Hypothalamus (tissue), 51 donors: Measurements from ENCODE around the gene GNG7.
"Not testable (repeated sequence)": the region's sequence is repeated elsewhere in the genome, so short reads cannot be mapped to it uniquely, and the experiment has no call there.

ENCODE experiments used
- DNase-seq, 51 donors: peaks; one replicate each; lab custom pipeline; 2025; lab: John Stamatoyannopoulos, UW

GNG7 gene

DNA sequence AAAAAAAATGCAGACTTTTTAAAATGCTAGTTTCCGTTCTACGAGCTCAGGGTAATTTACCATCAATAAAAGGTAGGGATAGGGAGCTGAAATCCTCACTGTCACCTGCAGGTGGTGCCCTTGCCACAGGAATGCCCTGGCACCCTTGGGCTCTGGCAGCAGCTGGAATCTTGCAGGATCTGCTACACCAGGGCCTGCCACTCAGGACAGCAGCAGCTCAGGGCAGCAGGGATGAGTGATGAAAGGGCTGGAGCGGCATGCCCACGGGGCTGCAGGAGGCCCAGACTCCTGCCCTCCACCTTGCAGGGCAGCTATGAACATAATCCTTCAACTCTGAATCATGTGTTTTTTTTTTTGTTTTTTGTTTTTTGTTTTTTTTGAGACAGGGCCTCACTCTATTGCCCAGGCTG lies 54.0 kb downstream of the GNG7 start:
- peak in 46 of 51 donors; percentile 11 to 84 (median 58) for DNase-seq

DNA sequence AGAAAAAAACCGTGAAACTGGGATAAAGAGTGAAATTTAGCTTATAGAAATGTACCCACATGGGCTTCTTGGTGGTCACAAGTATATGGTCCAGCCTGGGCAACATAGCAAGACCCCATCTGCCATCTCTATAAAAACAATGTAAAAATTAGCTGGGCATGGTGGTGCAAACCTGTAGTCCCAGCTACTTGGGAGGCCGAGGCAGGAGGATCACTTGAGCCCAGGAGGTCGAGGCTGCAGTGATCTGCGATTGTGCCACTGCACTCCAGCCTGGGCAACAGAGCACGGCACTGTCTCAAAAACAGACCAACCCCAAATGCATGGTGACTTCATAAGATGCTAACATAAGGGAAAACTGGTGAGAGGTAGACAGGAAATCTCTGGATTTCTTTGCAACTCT lies 54.4 kb downstream of the GNG7 start:
- DNase-seq = no peak

- no peak for DNase-seq
These were observed 55.5 kb downstream of the GNG7 start for GRCh38 chr19:2646866-2647535.

DNA sequence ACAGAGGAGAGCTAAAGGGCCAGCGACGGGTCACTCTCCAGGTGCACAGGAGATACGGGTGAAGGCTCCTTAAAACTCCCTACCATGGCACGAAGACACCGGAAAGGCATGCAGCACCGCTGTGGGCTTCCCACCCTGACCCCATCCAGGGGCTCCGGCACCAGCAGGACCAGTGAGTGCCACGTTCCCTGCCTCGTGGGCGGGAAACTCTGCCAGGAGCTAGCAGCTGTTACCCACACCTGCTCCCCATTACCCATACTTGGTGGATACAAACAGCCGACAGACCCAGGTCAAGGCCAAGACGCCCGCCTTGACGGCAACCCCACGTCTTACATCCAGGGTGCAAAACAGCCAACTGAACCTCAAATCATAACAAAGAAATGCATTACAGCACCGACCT lies 56.7 kb downstream of the GNG7 start:
- DNase-seq = no peak

DNA sequence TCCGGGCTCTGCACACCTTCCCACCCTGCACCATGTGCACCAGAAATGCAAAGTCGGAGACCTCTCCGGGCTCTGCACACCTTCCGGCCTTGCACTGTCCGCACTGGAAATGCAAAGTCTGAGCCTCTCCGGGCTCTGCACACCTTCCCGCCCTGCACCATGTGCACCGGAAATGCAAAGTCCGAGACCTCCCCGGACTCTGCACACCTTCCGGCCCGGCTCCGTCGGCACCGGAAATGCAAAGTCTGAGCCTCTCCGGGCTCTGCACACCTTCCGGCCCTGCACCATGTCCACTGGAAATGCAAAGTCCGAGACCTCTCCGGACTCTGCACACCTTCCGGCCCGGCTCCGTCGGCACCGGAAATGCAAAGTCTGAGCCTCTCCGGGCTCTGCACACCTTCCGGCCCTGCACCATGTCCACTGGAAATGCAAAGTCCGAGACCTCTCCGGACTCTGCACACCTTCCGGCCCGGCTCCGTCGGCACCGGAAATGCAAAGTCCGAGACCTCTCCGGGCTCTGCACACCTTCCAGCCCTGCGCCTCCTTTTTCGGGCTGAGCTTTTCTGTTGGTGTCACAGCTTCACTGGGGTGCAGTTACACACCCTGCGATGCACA lies 59.3 kb downstream of the GNG7 start:
- DNase-seq = not testable (repeated sequence)

GRCh38 chr19:2641332-2641698 lies 61.2 kb downstream of the GNG7 start:
- no peak for DNase-seq

- DNase-seq = no peak
These were observed 61.7 kb downstream of the GNG7 start for GRCh38 chr19:2640563-2641331.

- no peak for DNase-seq
These were observed 62.5 kb downstream of the GNG7 start for GRCh38 chr19:2639999-2640398.

- DNase-seq = peak in 2 of 51 donors; percentile 17 to 36
These were observed 64.0 kb downstream of the GNG7 start for GRCh38 chr19:2638417-2638940.

DNA sequence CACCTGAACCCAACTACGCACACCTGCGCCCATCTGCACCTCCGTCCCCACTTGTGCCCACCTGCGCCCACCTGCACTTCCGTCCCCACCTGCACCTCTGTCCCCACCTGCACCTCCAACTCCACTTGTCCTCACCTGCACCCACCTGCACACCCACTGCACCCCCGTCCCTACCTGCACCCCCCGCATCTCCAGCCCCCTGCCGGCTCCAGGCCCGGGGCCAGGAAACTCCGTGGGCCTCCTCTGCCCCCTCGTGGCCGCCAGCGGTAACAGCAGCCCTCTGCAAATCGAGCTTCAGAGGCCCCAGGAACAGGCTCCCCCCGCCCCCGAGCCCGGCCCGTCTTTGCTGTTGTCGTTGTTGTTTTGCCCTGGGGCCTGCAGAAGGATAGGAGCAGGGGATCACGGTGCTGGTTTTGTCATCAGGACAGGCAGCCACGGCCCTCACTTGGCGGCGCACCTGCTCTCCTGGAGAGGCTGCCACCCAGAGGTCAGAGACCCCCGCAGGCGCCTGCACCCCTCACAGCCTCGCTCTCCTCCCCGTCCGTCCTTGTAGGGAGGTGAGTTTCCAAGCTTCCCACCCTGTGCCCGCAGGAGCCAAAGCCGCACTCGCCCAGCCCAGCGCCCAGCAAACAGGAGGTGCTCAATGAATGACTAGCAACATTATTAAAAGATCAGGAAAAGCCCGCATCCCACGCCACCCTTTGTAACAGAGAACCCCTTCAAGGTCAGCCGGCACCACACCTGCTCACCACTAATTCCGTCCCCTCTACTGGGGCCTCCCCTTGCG lies 65.4 kb downstream of the GNG7 start:
- DNase-seq = peak in 42 of 51 donors; percentile 17 to 80 (median 47)

- no peak for DNase-seq
These were observed 66.2 kb downstream of the GNG7 start for GRCh38 chr19:2636141-2636896.

- no peak for DNase-seq
These were observed 67.5 kb downstream of the GNG7 start for GRCh38 chr19:2634960-2635359.

GRCh38 chr19:2634228-2634951 lies 68.1 kb downstream of the GNG7 start:
- peak in 14 of 51 donors; percentile 14 to 65 (median 31) for DNase-seq

GRCh38 chr19:2633693-2634075 lies 68.8 kb downstream of the GNG7 start:
- no peak for DNase-seq

DNA sequence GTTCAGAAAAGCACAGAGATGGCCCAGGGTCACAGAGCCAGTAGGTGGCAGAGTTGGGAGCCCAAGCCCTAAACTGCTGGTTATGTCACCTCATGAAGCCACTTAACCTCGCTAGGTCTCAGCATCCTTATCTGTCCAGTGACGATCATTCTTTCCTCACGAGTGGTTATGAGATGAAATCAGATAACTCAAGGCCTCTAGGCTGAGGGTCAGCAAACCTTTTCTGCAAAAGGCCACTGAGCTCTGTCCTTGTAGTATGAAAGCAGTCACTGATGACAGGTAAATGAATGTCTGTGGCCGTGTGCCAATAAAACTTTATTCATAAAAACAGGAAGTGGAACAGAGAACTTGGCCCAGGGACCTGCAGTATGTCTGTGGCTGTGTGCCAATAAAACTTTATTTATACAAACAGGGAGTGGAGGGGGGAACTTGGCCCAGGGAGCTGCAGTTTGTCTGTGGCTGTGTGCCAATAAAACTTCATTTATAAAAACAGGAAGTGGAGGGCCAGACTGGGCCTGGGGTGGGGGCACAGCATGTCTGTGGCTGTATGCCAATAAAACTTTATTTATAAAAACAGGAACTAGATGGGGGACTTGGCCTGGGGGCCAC lies 71.2 kb downstream of the GNG7 start:
- DNase-seq = no peak

DNA sequence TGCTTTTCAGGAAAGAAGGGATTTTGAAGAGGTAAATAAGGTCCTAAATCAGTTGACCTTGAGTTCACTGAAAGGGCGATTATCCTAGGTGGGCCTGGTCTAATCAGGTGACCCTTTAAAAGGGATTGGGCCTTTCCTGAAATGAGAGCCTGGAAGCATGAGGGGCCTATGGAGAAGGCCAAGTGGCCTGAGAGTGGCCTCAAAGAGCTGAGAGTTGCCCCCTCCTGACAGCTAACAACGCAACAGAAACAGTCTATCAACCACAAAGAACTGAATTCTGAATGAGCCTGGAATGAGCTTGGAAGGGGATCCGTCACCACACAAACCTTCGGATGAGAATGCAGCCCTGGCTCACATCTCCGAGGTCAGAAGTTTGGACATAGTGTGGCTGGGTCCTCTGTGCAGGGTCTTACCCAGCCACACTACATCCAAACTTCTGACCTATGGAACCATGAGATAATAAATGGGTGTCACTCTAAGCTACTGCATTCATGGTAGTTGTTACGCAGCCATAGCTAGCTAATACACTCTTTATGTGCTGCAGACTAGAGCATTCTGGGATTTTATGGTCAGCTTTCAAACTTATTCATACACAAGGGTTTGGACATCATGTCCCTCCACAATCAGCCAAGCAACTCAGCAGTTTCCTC lies 72.0 kb downstream of the GNG7 start:
- DNase-seq = no peak

- no peak for DNase-seq
These were observed 72.8 kb downstream of the GNG7 start for GRCh38 chr19:2629491-2630351.
